Ascending aorta (tissue), 2 donors: Measurements from ENCODE around the gene PTPRF. TPM values are rescaled to one million over a fixed set of nuclear protein-coding genes. Genes with fewer than 3 reads are reported as not detected.

ENCODE experiments used
- DNase-seq, 2 donors: peaks; one replicate each; pipeline ENCODE4 v3.0.0-alpha.2; 2019; ENCODE audit warnings: low spot score in 2 of 2
- H3K27ac ChIP-seq, 2 donors: fragments of 200-600 bp; sonication (generic); one replicate each; pipeline ENCODE4 v1.5.1; 2016 to 2017; ENCODE audit warnings: mild to moderate bottlenecking in 1 of 2
- H3K27me3 ChIP-seq: fragments of 200-600 bp; sonication (generic); one replicate; pipeline ENCODE4 v1.5.1; 2017
- H3K36me3 ChIP-seq, 2 donors: fragments of 200-600 bp; sonication (generic); one replicate each; pipeline ENCODE4 v1.5.1; 2016
- H3K4me1 ChIP-seq, 2 donors: fragments of 200-600 bp; sonication (generic); one replicate each; pipeline ENCODE4 v1.5.1; 2016 to 2017; ENCODE audit warnings: mild to moderate bottlenecking in 1 of 2
- H3K4me3 ChIP-seq, 2 donors: fragments of 200-600 bp; sonication (generic); one replicate each; pipeline ENCODE4 v1.5.1; 2016 to 2017; ENCODE audit warnings: mild to moderate bottlenecking in 1 of 2
- H3K9me3 ChIP-seq, 2 donors: fragments of 200-600 bp; sonication (generic); one replicate each; pipeline ENCODE4 v1.5.1; 2016
- CTCF ChIP-seq, 3 experiments: fragments of 200-600 bp in 2 of 3; fragments of 450-650 bp in 1 of 3; sonication (generic) in 2 of 3; IDR thresholded peaks; one replicate each; pipeline ENCODE4 v1.5.1; 2016 to 2019; ENCODE audit warnings: antibody characterized with exemption in 3 of 3, mild to moderate bottlenecking in 1 of 3, moderate library complexity in 1 of 3
- intact Hi-C: fragments of 100-400 bp; cut with DNase I; formaldehyde crosslinking; loops from one replicate; pipeline ENCODE4 v1.15.1; 2023
- total RNA-seq: library from RNA; depleted of rRNA; stranded (reverse); fragments of >200 nt; gene quantifications from one replicate; pipeline ENCODE4 v1.1.0, GENCODE V29; 2016

The PTPRF gene
- total RNA-seq, 1 donor from 2014 or later = 43.6 TPM

- intact Hi-C loops = loop anchor here (5.0 kb wide), 3 partner anchors 201 to 1191 kb away; partner anchors contain the start of genes CCDC30, CFAP57, EBNA1BP2 and HYI
- H3K27me3 ChIP-seq = no peaks in the 10 kb centered on the region
- peaks cover 6 to 12% of the 10 kb centered on the region in 2 donors for H3K4me1 ChIP-seq
- H3K4me3 ChIP-seq = no peak overlapping the region
- H3K27ac ChIP-seq = no peak overlapping the region
- no peaks in the 10 kb centered on the region for H3K9me3 ChIP-seq
- no peak for DNase-seq
- peaks cover 33 to 55% of the 10 kb centered on the region in 2 donors for H3K36me3 ChIP-seq
- no peak for TF ChIP-seq CTCF (IDR thresholded peaks at IDR 0.05)
Observed at GRCh38 chr1:43653339-43653738, 122.7 kb downstream of the PTPRF start.

- Histone ChIP-seq H3K27ac (no peak overlapping the region), H3K27me3 (no peaks in the 10 kb centered on the region), H3K9me3 (no peaks in the 10 kb centered on the region), H3K36me3 (peaks cover 39 to 61% of the 10 kb centered on the region in 2 donors), H3K4me3 (peak overlapping the region in 1 of 2 donors; percentile 0), H3K4me1 (peaks cover 6 to 7% of the 10 kb centered on the region in 2 donors)
- intact Hi-C loops = loop anchor here (5.0 kb wide), 3 partner anchors 202 to 1192 kb away; partner anchors contain the start of genes CCDC30, CFAP57, EBNA1BP2 and HYI
- TF ChIP-seq CTCF (IDR thresholded peaks at IDR 0.05) = no peak
- no peak for DNase-seq
Observed at GRCh38 chr1:43653893-43654292, 123.2 kb downstream of the PTPRF start.

GRCh38 chr1:43655953-43656352, 125.3 kb downstream of the PTPRF start:
- H3K27me3 ChIP-seq = no peaks in the 10 kb centered on the region
- H3K4me3 ChIP-seq = no peak overlapping the region
- no peaks in the 10 kb centered on the region for H3K9me3 ChIP-seq
- intact Hi-C loops = no loop called here
- no peak overlapping the region for H3K27ac ChIP-seq
- H3K36me3 ChIP-seq = peaks cover 59 to 78% of the 10 kb centered on the region in 2 donors
- no peak for DNase-seq
- TF ChIP-seq CTCF (IDR thresholded peaks at IDR 0.05) = no peak
- H3K4me1 ChIP-seq = peaks cover 6% of the 10 kb centered on the region in 2 donors

- no peaks in the 10 kb centered on the region for H3K9me3 ChIP-seq
- no peak for TF ChIP-seq CTCF (IDR thresholded peaks at IDR 0.05)
- intact Hi-C loops = no loop called here
- H3K27me3 ChIP-seq = no peaks in the 10 kb centered on the region
- H3K36me3 ChIP-seq = peaks cover 92 to 95% of the 10 kb centered on the region in 2 donors
- no peaks in the 10 kb centered on the region for H3K4me1 ChIP-seq
- no peak for DNase-seq
- no peak overlapping the region for H3K27ac ChIP-seq
- H3K4me3 ChIP-seq = no peak overlapping the region
Observed at GRCh38 chr1:43659212-43660166, 128.8 kb downstream of the PTPRF start.

GRCh38 chr1:43660355-43660754, 129.7 kb downstream of the PTPRF start:
- intact Hi-C loops = no loop called here
- no peak for DNase-seq
- Histone ChIP-seq H3K9me3 (no peaks in the 10 kb centered on the region), H3K4me1 (no peaks in the 10 kb centered on the region), H3K4me3 (no peak overlapping the region), H3K36me3 (peaks cover 92 to 99% of the 10 kb centered on the region in 2 donors), H3K27ac (no peak overlapping the region), H3K27me3 (no peaks in the 10 kb centered on the region)
- no peak for TF ChIP-seq CTCF (IDR thresholded peaks at IDR 0.05)
